HepG2 (cell line): ENCODE measurements around the gene UBXN1. TPM values are rescaled to one million over a fixed set of nuclear protein-coding genes. Genes with fewer than 3 reads are reported as not detected.

ENCODE experiments used
- ARNTL ChIP-seq: sonication (generic); formaldehyde crosslinking; IDR thresholded peaks from 2 replicates; pipeline ENCODE4 v1.4.0; 2020; ENCODE audit warnings: mild to moderate bottlenecking, missing genetic modification reagents
- ASH2L ChIP-seq: fragments of 300-600, 200-600 bp; sonication (generic); IDR thresholded peaks from 2 replicates; pipeline ENCODE4 v1.7.0; 2017; ENCODE audit warnings: low read depth, mild to moderate bottlenecking, moderate library complexity, mixed read lengths, low read length; ENCODE audit not compliant: insufficient read length
- CREM ChIP-seq, 2 experiments: sonication (generic) in 1 of 2; formaldehyde crosslinking in 1 of 2; IDR thresholded peaks; 2 replicates each; pipeline versions ENCODE4 v1.4.0 to v1.6.1; 2016 to 2020; ENCODE audit warnings: antibody characterized with exemption in 1 of 2, mild to moderate bottlenecking in 1 of 2, missing genetic modification reagents in 1 of 2
- ELF1 ChIP-seq: sonication (generic); formaldehyde crosslinking; IDR thresholded peaks from 2 replicates; pipeline ENCODE4 v1.4.0; 2020; ENCODE audit warnings: missing genetic modification reagents
- HDAC1 ChIP-seq: sonication (generic); formaldehyde crosslinking; IDR thresholded peaks from 2 replicates; pipeline ENCODE4 v1.5.1; 2020; ENCODE audit warnings: mild to moderate bottlenecking, missing genetic modification reagents
- IRF2 ChIP-seq: IDR thresholded peaks from 2 replicates; pipeline ENCODE4 v1.6.1; 2018; ENCODE audit warnings: missing genetic modification reagents, missing compliant biosample characterization
- JARID2 ChIP-seq: sonication (generic); formaldehyde crosslinking; IDR thresholded peaks from 2 replicates; pipeline ENCODE4 v1.8.1; 2023; ENCODE audit warnings: missing genetic modification reagents, inconsistent platforms; ENCODE audit not compliant: insufficient replicate concordance
- MYNN ChIP-seq: sonication (generic); formaldehyde crosslinking; IDR thresholded peaks from 2 replicates; pipeline ENCODE4 v1.4.0; 2020; ENCODE audit warnings: mild to moderate bottlenecking, low read depth, missing genetic modification reagents
- NCOA2 ChIP-seq: sonication (generic); formaldehyde crosslinking; IDR thresholded peaks from 2 replicates; pipeline ENCODE4 v1.8.0; 2022; ENCODE audit warnings: inconsistent platforms
- NFIC ChIP-seq: IDR thresholded peaks from 2 replicates; pipeline ENCODE4 v1.6.1; 2012; ENCODE audit warnings: mild to moderate bottlenecking, low read length, inconsistent platforms
- PLRG1 ChIP-seq: fragments of 450-650 bp; conservative IDR thresholded peaks from 2 replicates; pipeline ENCODE4 v1.6.1; 2016
- RBFOX2 ChIP-seq: fragments of 200-400 bp; formaldehyde crosslinking; IDR thresholded peaks from 2 replicates; pipeline ENCODE4 v1.6.1; 2017; ENCODE audit warnings: low read depth, mild to moderate bottlenecking, low read length
- SAFB2 ChIP-seq: sonication (generic); formaldehyde crosslinking; IDR thresholded peaks from 2 replicates; pipeline ENCODE4 v1.5.1; 2020; ENCODE audit warnings: missing genetic modification reagents, low read depth, mild to moderate bottlenecking, borderline replicate concordance
- SMAD3 ChIP-seq: sonication (generic); formaldehyde crosslinking; IDR thresholded peaks from 2 replicates; pipeline ENCODE4 v1.4.0; 2020; ENCODE audit warnings: missing genetic modification reagents
- SNAPC2 ChIP-seq: sonication (generic); formaldehyde crosslinking; IDR thresholded peaks from 2 replicates; pipeline ENCODE4 v1.8.1; 2022; ENCODE audit warnings: mild to moderate bottlenecking, missing genetic modification reagents
- SP4 ChIP-seq: sonication (generic); formaldehyde crosslinking; IDR thresholded peaks from 2 replicates; pipeline ENCODE4 v1.8.1; 2023; ENCODE audit warnings: mild to moderate bottlenecking, missing genetic modification reagents
- SPEN ChIP-seq: sonication (generic); formaldehyde crosslinking; IDR thresholded peaks from 2 replicates; pipeline ENCODE4 v1.5.1; 2020; ENCODE audit warnings: low read depth, mild to moderate bottlenecking, missing genetic modification reagents
- TAF1 ChIP-seq: sonication (generic); formaldehyde crosslinking; IDR thresholded peaks from 2 replicates; pipeline ENCODE4 v1.4.0; 2020; ENCODE audit warnings: missing genetic modification reagents
- TOPORS ChIP-seq: sonication (generic); formaldehyde crosslinking; IDR thresholded peaks from 2 replicates; pipeline ENCODE4 v1.8.0; 2023; ENCODE audit warnings: mild to moderate bottlenecking, missing genetic modification reagents
- ZFP41 ChIP-seq: sonication (generic); formaldehyde crosslinking; IDR thresholded peaks from 2 replicates; pipeline ENCODE4 v1.4.0; 2020; ENCODE audit warnings: mild to moderate bottlenecking, missing genetic modification reagents, borderline replicate concordance
- ZFY ChIP-seq: sonication (generic); formaldehyde crosslinking; IDR thresholded peaks from 2 replicates; pipeline ENCODE4 v1.4.0; 2020; ENCODE audit warnings: missing genetic modification reagents
- ZNF143 ChIP-seq: sonication (generic); formaldehyde crosslinking; IDR thresholded peaks from 2 replicates; pipeline ENCODE4 v1.4.0; 2020; ENCODE audit warnings: missing genetic modification reagents
- ZNF546 ChIP-seq: sonication (generic); formaldehyde crosslinking; conservative IDR thresholded peaks from 2 replicates; pipeline ENCODE4 v1.8.1; 2023; ENCODE audit warnings: mild to moderate bottlenecking, missing genetic modification reagents
- ZNF644 ChIP-seq: IDR thresholded peaks from 2 replicates; pipeline ENCODE4 v1.6.1; 2016; ENCODE audit warnings: low read depth
- ZNF768 ChIP-seq: sonication (generic); formaldehyde crosslinking; IDR thresholded peaks from 2 replicates; pipeline ENCODE4 v1.4.0; 2020; ENCODE audit warnings: missing genetic modification reagents
- polyA plus RNA-seq, 8 experiments: library from polyadenylated mRNA; depleted of rRNA in 3 of 8; stranded (reverse) in 7 of 8; unstranded in 1 of 8; fragments of >200 nt; fragmentation: Illumina TruSeq in 4 of 8; extraction: Trizol in 4 of 8; gene quantifications; 2 replicates each; pipeline versions ENCODE4 v1.2.1 to v1.2.3, GENCODE V29; 2011 to 2016; ENCODE audit warnings: low read depth in 4 of 8, missing spikeins in 1 of 8, mixed read lengths in 1 of 8; ENCODE audit not compliant: insufficient read depth in 1 of 8
- total RNA-seq, 5 experiments: library from RNA; depleted of rRNA; stranded (reverse); fragments of >200 nt; fragmentation: Illumina TruSeq; extraction: Trizol; gene quantifications; 2 replicates each; pipeline ENCODE4 v1.2.3, GENCODE V29; 2016; ENCODE audit warnings: low read depth in 1 of 5
- TF ChIP-seq, protein P1 (sequence below), 2 experiments: IDR thresholded peaks; 2 replicates each; pipeline ENCODE4 v1.6.1; 2011 to 2012; ENCODE audit warnings: low read length in 2 of 2, borderline replicate concordance in 1 of 2, low read depth in 1 of 2, mild to moderate bottlenecking in 1 of 2, moderate library complexity in 1 of 2

UBXN1 gene
- total and polyA plus RNA-seq, 2 of the 13 experiments (the other 11 are each of a cell fraction or from before 2014, with no cell fraction given): 47.5 to 52.4 TPM

DNA sequence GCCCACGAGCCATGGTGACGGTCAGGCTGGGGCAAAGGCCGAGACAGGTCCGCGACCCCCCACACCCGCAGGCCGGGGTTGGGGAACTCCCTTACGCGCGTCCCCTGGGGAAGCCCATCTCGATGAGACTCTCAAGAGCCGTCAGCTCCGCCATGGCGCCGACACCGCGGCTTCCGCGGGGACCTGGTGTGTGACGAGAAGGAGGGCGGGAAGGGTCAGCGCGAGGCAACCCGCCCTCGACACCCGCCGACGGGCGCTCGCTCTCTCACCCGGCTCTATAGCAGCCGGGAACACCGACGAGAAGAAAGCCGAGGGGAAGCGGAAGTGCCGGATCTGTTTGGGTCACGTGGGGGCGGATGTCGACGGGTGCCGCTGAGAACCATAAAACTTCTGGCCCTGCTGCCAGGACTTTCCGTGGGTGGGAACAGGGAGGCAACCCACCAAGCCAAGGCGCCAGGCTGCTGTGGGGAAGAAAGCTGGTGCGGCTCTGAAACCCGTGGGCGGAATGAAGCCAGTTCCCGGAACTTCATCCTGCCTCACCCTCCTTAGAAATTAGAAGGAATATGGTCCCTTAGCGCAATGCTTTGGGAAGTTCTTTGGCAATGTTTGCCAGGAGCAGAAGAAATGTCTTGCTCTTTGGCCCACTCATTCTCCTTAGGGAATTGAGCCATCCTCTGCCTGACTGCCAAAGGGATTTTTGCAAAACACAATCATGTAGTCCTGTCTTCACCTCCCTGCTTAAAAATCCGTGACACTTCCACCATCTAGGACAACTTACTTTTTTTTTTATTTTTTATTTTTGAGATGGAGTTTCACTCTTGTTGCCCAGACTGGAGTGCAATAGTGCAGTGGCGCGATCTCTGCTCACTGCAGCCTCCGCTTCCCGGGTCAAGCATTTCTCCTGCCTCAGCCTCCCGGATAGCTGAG lies at the start of gene UBXN1 (continued):
- peak; percentile 85; the same call in 1 of the 2 replicates for TF ChIP-seq MYNN (CRISPR knock-in tag)
- TF ChIP-seq, protein P1, sequence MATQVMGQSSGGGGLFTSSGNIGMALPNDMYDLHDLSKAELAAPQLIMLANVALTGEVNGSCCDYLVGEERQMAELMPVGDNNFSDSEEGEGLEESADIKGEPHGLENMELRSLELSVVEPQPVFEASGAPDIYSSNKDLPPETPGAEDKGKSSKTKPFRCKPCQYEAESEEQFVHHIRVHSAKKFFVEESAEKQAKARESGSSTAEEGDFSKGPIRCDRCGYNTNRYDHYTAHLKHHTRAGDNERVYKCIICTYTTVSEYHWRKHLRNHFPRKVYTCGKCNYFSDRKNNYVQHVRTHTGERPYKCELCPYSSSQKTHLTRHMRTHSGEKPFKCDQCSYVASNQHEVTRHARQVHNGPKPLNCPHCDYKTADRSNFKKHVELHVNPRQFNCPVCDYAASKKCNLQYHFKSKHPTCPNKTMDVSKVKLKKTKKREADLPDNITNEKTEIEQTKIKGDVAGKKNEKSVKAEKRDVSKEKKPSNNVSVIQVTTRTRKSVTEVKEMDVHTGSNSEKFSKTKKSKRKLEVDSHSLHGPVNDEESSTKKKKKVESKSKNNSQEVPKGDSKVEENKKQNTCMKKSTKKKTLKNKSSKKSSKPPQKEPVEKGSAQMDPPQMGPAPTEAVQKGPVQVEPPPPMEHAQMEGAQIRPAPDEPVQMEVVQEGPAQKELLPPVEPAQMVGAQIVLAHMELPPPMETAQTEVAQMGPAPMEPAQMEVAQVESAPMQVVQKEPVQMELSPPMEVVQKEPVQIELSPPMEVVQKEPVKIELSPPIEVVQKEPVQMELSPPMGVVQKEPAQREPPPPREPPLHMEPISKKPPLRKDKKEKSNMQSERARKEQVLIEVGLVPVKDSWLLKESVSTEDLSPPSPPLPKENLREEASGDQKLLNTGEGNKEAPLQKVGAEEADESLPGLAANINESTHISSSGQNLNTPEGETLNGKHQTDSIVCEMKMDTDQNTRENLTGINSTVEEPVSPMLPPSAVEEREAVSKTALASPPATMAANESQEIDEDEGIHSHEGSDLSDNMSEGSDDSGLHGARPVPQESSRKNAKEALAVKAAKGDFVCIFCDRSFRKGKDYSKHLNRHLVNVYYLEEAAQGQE (IDR thresholded peaks at IDR 0.05; ENCODE audit: borderline replicate concordance in 1 of 2, low read depth in 1 of 2, low read length in 2 of 2): peak in 1 of 2 experiments; percentile 51; a peak in 1 of 4 replicates
- TF ChIP-seq ELF1: peak; percentile 95
- no peak for TF ChIP-seq SP4
- 0 out of 2 replicates have a peak, but pooled peaks have one; percentile 50 for TF ChIP-seq ZNF546 (CRISPR knock-in tag)
- TF ChIP-seq HDAC1: peak; percentile 90
- peak; percentile 88 for TF ChIP-seq SPEN (CRISPR knock-in tag)
- TF ChIP-seq ZFY: peak; percentile 70
- TF ChIP-seq ARNTL: no peak
- peak; percentile 69 for TF ChIP-seq TAF1
- peak; percentile 38; the same call in 1 of the 2 replicates for TF ChIP-seq NFIC
- peak; percentile 84 for TF ChIP-seq SMAD3 (CRISPR knock-in tag)
- TF ChIP-seq ZNF768 (CRISPR knock-in tag): peak; percentile 36; the same call in 1 of the 2 replicates
- TF ChIP-seq TOPORS (CRISPR knock-in tag): 0 out of 2 replicates have a peak, but pooled peaks have one; percentile 80
- TF ChIP-seq SAFB2 (CRISPR knock-in tag): no peak
- TF ChIP-seq SNAPC2 (CRISPR knock-in tag): peak; percentile 94
- TF ChIP-seq JARID2 (CRISPR knock-in tag): peak; percentile 75
- TF ChIP-seq CREM (IDR thresholded peaks at IDR 0.05): peak; percentile 70; the same call in 1 of the 2 replicates
- no peak for TF ChIP-seq CREM (CRISPR knock-in tag; IDR thresholded peaks at IDR 0.05)
- TF ChIP-seq ZNF143: peak; percentile 12; the same call in 1 of the 2 replicates
- TF ChIP-seq IRF2 (CRISPR knock-in tag): peak; percentile 76
- TF ChIP-seq ZFP41 (CRISPR knock-in tag): peak; percentile 79; the same call in 1 of the 2 replicates
- peak; percentile 91 for TF ChIP-seq ASH2L
- no peak for TF ChIP-seq ZNF644 (CRISPR knock-in tag)
- peak; percentile 89 for TF ChIP-seq RBFOX2
- TF ChIP-seq PLRG1: no peak
- peak; percentile 52 for TF ChIP-seq NCOA2 (CRISPR knock-in tag)
